Measurements from ENCODE around the gene RBMX2. TPM values are rescaled to one million over a fixed set of nuclear protein-coding genes. Genes with fewer than 3 reads are reported as not detected.

The RBMX2 gene
- polyA plus RNA-seq, 1 donor = 25.4 TPM

DNA sequence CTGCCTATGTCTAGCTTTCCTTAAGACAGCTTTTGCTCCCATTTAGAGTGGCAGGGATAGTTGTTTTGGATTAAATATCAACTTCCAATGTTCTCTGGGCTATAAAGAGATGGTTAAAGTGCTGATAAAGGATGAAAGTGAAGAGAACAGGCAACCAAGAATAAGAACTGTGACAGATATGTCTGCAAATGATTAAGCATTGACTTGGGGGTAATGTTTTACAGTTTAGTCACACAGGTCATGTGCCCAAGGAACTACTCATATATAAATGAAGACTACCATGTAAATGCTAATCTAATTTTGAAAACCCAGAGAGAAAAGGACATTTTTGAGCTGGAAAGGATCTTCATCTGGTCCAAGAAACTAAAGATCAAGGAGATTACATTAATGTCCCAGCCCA, 42.1 kb downstream of the RBMX2 start:
- H3K4me3 ChIP-seq (ENCODE audit: low read length) = no peak overlapping the region
- H3K9me3 ChIP-seq (ENCODE audit: control insufficient read depth, low read depth, low read length) = no peaks in the 10 kb centered on the region
- H3K27ac ChIP-seq (ENCODE audit: low read length) = no peak overlapping the region
- no peaks in the 10 kb centered on the region for H3K4me1 ChIP-seq (ENCODE audit: control insufficient read depth, insufficient read depth, low read length)
- H3K27me3 ChIP-seq (ENCODE audit: control insufficient read depth, insufficient read depth, low read length) = no peaks in the 10 kb centered on the region
- no peaks in the 10 kb centered on the region for H3K36me3 ChIP-seq (ENCODE audit: control insufficient read depth, insufficient read depth, low read length)
- peak in 1 of 2 donors; percentile 2 for DNase-seq

- DNase-seq = no peak
- Histone ChIP-seq H3K27ac (ENCODE audit: low read length) (no peak overlapping the region), H3K9me3 (ENCODE audit: control insufficient read depth, low read depth, low read length) (no peaks in the 10 kb centered on the region), H3K4me1 (ENCODE audit: control insufficient read depth, insufficient read depth, low read length) (no peaks in the 10 kb centered on the region), H3K4me3 (ENCODE audit: low read length) (no peak overlapping the region), H3K27me3 (ENCODE audit: control insufficient read depth, insufficient read depth, low read length) (no peaks in the 10 kb centered on the region), H3K36me3 (ENCODE audit: control insufficient read depth, insufficient read depth, low read length) (no peaks in the 10 kb centered on the region)
- WGBS (ENCODE audit: insufficient coverage, low lambda C conversion rate) = 100% methylated on average over 1 of the region's 1 CpG
These were observed 43.0 kb downstream of the RBMX2 start for GRCh38 chrX:130444641-130445336.

DNA sequence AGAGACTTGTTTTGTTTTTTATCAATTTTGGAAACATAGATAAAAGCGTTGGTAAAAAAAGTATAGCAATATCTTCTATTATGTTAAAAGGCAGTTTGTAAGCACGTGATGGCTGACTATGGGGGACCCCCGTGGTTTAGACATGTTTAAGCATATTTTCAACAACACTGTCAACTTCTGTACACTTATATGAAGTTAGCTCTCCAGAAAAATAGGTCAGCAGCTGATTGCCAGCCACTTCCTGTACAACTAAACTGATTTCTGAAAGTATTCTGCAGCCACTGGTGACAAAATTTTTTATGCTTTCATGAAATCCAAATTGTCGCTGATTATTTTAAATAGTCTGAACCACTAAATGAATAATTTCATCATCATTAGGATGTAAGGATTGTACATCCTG, 45.2 kb downstream of the RBMX2 start:
- Histone ChIP-seq H3K4me1 (ENCODE audit: control insufficient read depth, insufficient read depth, low read length) (no peaks in the 10 kb centered on the region), H3K27me3 (ENCODE audit: control insufficient read depth, insufficient read depth, low read length) (no peaks in the 10 kb centered on the region), H3K4me3 (ENCODE audit: low read length) (no peak overlapping the region), H3K27ac (ENCODE audit: low read length) (no peak overlapping the region), H3K36me3 (ENCODE audit: control insufficient read depth, insufficient read depth, low read length) (no peaks in the 10 kb centered on the region), H3K9me3 (ENCODE audit: control insufficient read depth, low read depth, low read length) (no peaks in the 10 kb centered on the region)
- no peak for DNase-seq
- whole genome bisulfite sequencing (ENCODE audit: insufficient coverage, low lambda C conversion rate) = 90% methylated on average over 2 of the region's 4 CpGs

Other genes starting within 250 kb of the RBMX2 start
- gene AIFM1, start 236.1 kb upstream of the RBMX2 start, polyA plus RNA-seq = 50.3 TPM
- gene RAB33A, start 230.0 kb upstream of the RBMX2 start, polyA plus RNA-seq = 1.7 TPM
- gene ZNF280C, start 133.1 kb upstream of the RBMX2 start, polyA plus RNA-seq = 4.7 TPM
- gene SLC25A14, start 62.1 kb upstream of the RBMX2 start, polyA plus RNA-seq = 22.2 TPM
- gene GPR119, start 16.3 kb upstream of the RBMX2 start, polyA plus RNA-seq = 0.61 TPM